GM21786 (cell line): ENCODE results near the gene TMEM181.
"Not testable (repeated sequence)": the region's sequence is repeated elsewhere in the genome, so short reads cannot be mapped to it uniquely, and the experiment has no call there.

ENCODE experiments used
- ATAC-seq: cut with Tn5 transposase; IDR thresholded peaks from one replicate; pipeline ENCODE4 v1.9.1; 2021; ENCODE audit not compliant: unreplicated experiment

The TMEM181 gene

GRCh38 chr6:158635427-158636073 lies 75.7 kb downstream of the TMEM181 start:
- ATAC-seq = no peak

- ATAC-seq = no peak
Observed at GRCh38 chr6:158636778-158637177, 76.9 kb downstream of the TMEM181 start.

- ATAC-seq = no peak
Observed at GRCh38 chr6:158638324-158638854, 78.5 kb downstream of the TMEM181 start.

- ATAC-seq = no peak
Observed at GRCh38 chr6:158639056-158639455, 79.2 kb downstream of the TMEM181 start.

- no peak for ATAC-seq
Observed at GRCh38 chr6:158640519-158640918, 80.6 kb downstream of the TMEM181 start.

- no peak for ATAC-seq
Observed at GRCh38 chr6:158642097-158642601, 82.3 kb downstream of the TMEM181 start.

- ATAC-seq = no peak
Observed at GRCh38 chr6:158643836-158644230, 83.9 kb downstream of the TMEM181 start.

- ATAC-seq = peak; percentile 42
Observed at GRCh38 chr6:158644231-158645063, 84.6 kb downstream of the TMEM181 start, which contains the start of gene DYNLT1. TSS of gene DYNLT1 (minus strand) at chr6:158644743. CDS start at chr6:158644708, 35 bp downstream.

GRCh38 chr6:158645064-158646022 lies 85.5 kb downstream of the TMEM181 start:
- no peak for ATAC-seq

- ATAC-seq = no peak
Observed at GRCh38 chr6:158646023-158646910, 86.4 kb downstream of the TMEM181 start.

GRCh38 chr6:158647501-158647900 lies 87.6 kb downstream of the TMEM181 start:
- ATAC-seq = no peak

- ATAC-seq = peak; percentile 31
Observed at GRCh38 chr6:158648682-158649131, 88.8 kb downstream of the TMEM181 start.

GRCh38 chr6:158649289-158650143 lies 89.6 kb downstream of the TMEM181 start, which contains the start of gene SYTL3:
TSS of gene SYTL3 (plus strand) at chr6:158650054. CDS start at chr6:158663269, 13,215 bp downstream.
- ATAC-seq = peak; percentile 44

GRCh38 chr6:158651981-158652737 lies 92.3 kb downstream of the TMEM181 start:
- not testable (repeated sequence) for ATAC-seq

GRCh38 chr6:158653577-158654354 lies 93.9 kb downstream of the TMEM181 start:
- ATAC-seq = peak; percentile 49

GRCh38 chr6:158654498-158654897 lies 94.6 kb downstream of the TMEM181 start:
- ATAC-seq = no peak

GRCh38 chr6:158654960-158655489 lies 95.1 kb downstream of the TMEM181 start:
- ATAC-seq = no peak
